OCI-LY1 (cell line): ENCODE measurements around the gene OR10H1.
"Not testable (repeated sequence)": the region's sequence is repeated elsewhere in the genome, so short reads cannot be mapped to it uniquely, and the experiment has no call there.

Experiments used
- H2AFZ ChIP-seq: fragments of 200-600 bp; sonication (generic), shearing (Covaris generic); 2 replicates; pipeline ENCODE4 v1.6.0; 2014; ENCODE audit warnings: antibody characterized with exemption, mild to moderate bottlenecking, low read length
- H3F3A ChIP-seq: fragments of 200-600 bp; sonication (generic), shearing (Covaris generic); 2 replicates; pipeline ENCODE4 v1.6.0; 2014; ENCODE audit warnings: mild to moderate bottlenecking, antibody characterized with exemption, low read length, moderate library complexity; ENCODE audit not compliant: insufficient read depth
- H3K27ac ChIP-seq: fragments of 200-600 bp; sonication (generic); 2 replicates; pipeline ENCODE4 v1.5.1; 2014; ENCODE audit warnings: low read length, mixed run types, mild to moderate bottlenecking, low read depth; ENCODE audit not compliant: poor library complexity, severe bottlenecking
- H3K27me3 ChIP-seq: fragments of 200-600 bp; sonication (generic); 2 replicates; pipeline ENCODE4 v1.6.0; 2014; ENCODE audit warnings: antibody characterized with exemption, mild to moderate bottlenecking, low read length, moderate library complexity; ENCODE audit not compliant: insufficient read depth
- H3K36me3 ChIP-seq: fragments of 200-600 bp; sonication (generic); 2 replicates; pipeline ENCODE4 v1.6.1; 2014; ENCODE audit warnings: mild to moderate bottlenecking, antibody characterized with exemption, low read length, moderate library complexity, mixed read lengths; ENCODE audit not compliant: insufficient read depth
- H3K4me1 ChIP-seq: fragments of 200-600 bp; sonication (generic); 2 replicates; pipeline ENCODE4 v1.5.1; 2014; ENCODE audit warnings: mild to moderate bottlenecking, low read length, moderate library complexity; ENCODE audit not compliant: insufficient read depth, severe bottlenecking
- H3K4me2 ChIP-seq: fragments of 200-600 bp; sonication (generic), shearing (Covaris generic); 2 replicates; pipeline ENCODE4 v1.6.1; 2014; ENCODE audit warnings: low read length
- H3K4me3 ChIP-seq: fragments of 200-600 bp; sonication (generic); 2 replicates; pipeline ENCODE4 v1.5.1; 2014; ENCODE audit warnings: low read length, low read depth, mild to moderate bottlenecking, mixed read lengths; ENCODE audit not compliant: poor library complexity, severe bottlenecking
- H3K79me2 ChIP-seq: fragments of 200-600 bp; shearing (Covaris generic); 2 replicates; pipeline ENCODE4 v1.6.1; 2016; ENCODE audit warnings: mixed run types, low read length, mixed read lengths; ENCODE audit not compliant: insufficient read depth
- H3K9ac ChIP-seq: fragments of 200-600 bp; sonication (generic), shearing (Covaris generic); 2 replicates; pipeline ENCODE4 v1.6.1; 2014; ENCODE audit warnings: mild to moderate bottlenecking, low read length, mixed read lengths
- H3K9me2 ChIP-seq: fragments of 200-600 bp; sonication (generic), shearing (Covaris generic); 2 replicates; pipeline ENCODE4 v1.6.1; 2014; ENCODE audit warnings: low read depth, mild to moderate bottlenecking, low read length, mixed read lengths
- H3K9me3 ChIP-seq: fragments of 200-600 bp; shearing (Covaris generic); 2 replicates; pipeline ENCODE4 v1.6.1; 2014; ENCODE audit warnings: low read length, mixed read lengths
- H4K20me1 ChIP-seq: fragments of 200-600 bp; sonication (generic), shearing (Covaris generic); 2 replicates; pipeline ENCODE4 v1.6.0; 2016; ENCODE audit warnings: mild to moderate bottlenecking, low read length; ENCODE audit not compliant: insufficient read depth
- CTCF ChIP-seq: fragments of 200-600 bp; sonication (generic), shearing (Covaris generic); IDR thresholded peaks from 2 replicates; pipeline ENCODE4 v1.5.1; 2017; ENCODE audit warnings: mild to moderate bottlenecking, antibody characterized with exemption, low read length, moderate library complexity, mixed read lengths
- EZH2 ChIP-seq: fragments of 200-600 bp; sonication (generic), shearing (Covaris generic); IDR thresholded peaks from 2 replicates; pipeline ENCODE4 v1.8.0; 2017; ENCODE audit warnings: borderline replicate concordance, mixed run types, mild to moderate bottlenecking, antibody characterized with exemption, low read length, moderate library complexity, mixed read lengths

OR10H1 gene

GRCh38 chr19:15831626-15832025 is 16.2 kb upstream of the OR10H1 start:
- Histone ChIP-seq H3K9me3 (no peaks in the 10 kb centered on the region; the same call in 1 of the 2 replicates), H4K20me1 (no peaks in the 10 kb centered on the region), H3K79me2 (no peaks in the 10 kb centered on the region), H3F3A (no peaks in the 10 kb centered on the region), H3K27me3 (no peaks in the 10 kb centered on the region; the same call in 1 of the 2 replicates), H3K4me2 (no peak overlapping the region), H3K4me3 (no peak overlapping the region), H3K36me3 (no peaks in the 10 kb centered on the region), H3K4me1 (peaks cover 2% of the 10 kb centered on the region), H3K27ac (no peak overlapping the region), H2AFZ (no peak overlapping the region), H3K9me2 (no peaks in the 10 kb centered on the region), H3K9ac (no peak overlapping the region)
- TF ChIP-seq CTCF: no peak
- no peak for TF ChIP-seq EZH2

GRCh38 chr19:15829786-15830185 is 14.3 kb upstream of the OR10H1 start:
- H3K9me2 ChIP-seq: no peaks in the 10 kb centered on the region
- H2AFZ ChIP-seq: no peak overlapping the region
- H3K79me2 ChIP-seq: no peaks in the 10 kb centered on the region
- H3K27me3 ChIP-seq: no peaks in the 10 kb centered on the region
- H3K4me3 ChIP-seq: no peak overlapping the region
- no peaks in the 10 kb centered on the region for H3K4me1 ChIP-seq
- TF ChIP-seq EZH2: no peak
- TF ChIP-seq CTCF: no peak
- no peaks in the 10 kb centered on the region for H3F3A ChIP-seq
- no peaks in the 10 kb centered on the region for H3K36me3 ChIP-seq
- no peak overlapping the region for H3K4me2 ChIP-seq
- H4K20me1 ChIP-seq: no peaks in the 10 kb centered on the region
- H3K9me3 ChIP-seq: no peaks in the 10 kb centered on the region
- H3K9ac ChIP-seq: no peak overlapping the region
- no peak overlapping the region for H3K27ac ChIP-seq

GRCh38 chr19:15829306-15829698 is 13.8 kb upstream of the OR10H1 start:
- Histone ChIP-seq H3K9ac (no peak overlapping the region), H3K79me2 (no peaks in the 10 kb centered on the region), H3K27ac (no peak overlapping the region), H4K20me1 (no peaks in the 10 kb centered on the region), H3K4me1 (no peaks in the 10 kb centered on the region), H3K4me2 (no peak overlapping the region), H2AFZ (no peak overlapping the region), H3F3A (no peaks in the 10 kb centered on the region), H3K36me3 (no peaks in the 10 kb centered on the region), H3K27me3 (no peaks in the 10 kb centered on the region), H3K4me3 (no peak overlapping the region), H3K9me2 (no peaks in the 10 kb centered on the region), H3K9me3 (no peaks in the 10 kb centered on the region)
- TF ChIP-seq EZH2 (no peak), CTCF (no peak)

GRCh38 chr19:15828611-15829305 is 13.3 kb upstream of the OR10H1 start:
- not testable (repeated sequence) for H3K27ac ChIP-seq, H3K9me2 ChIP-seq, H3K4me3 ChIP-seq, H3K9me3 ChIP-seq, H4K20me1 ChIP-seq, H2AFZ ChIP-seq, H3K79me2 ChIP-seq, H3F3A ChIP-seq, H3K9ac ChIP-seq, H3K27me3 ChIP-seq, H3K4me1 ChIP-seq, H3K36me3 ChIP-seq, H3K4me2 ChIP-seq
